HG03378 (cell line): ENCODE results near the gene GPR65.

ENCODE experiments used
- ATAC-seq: cut with Tn5 transposase; IDR thresholded peaks from one replicate; pipeline ENCODE4 v1.9.1; 2021; ENCODE audit warnings: mild to moderate bottlenecking, moderate library complexity; ENCODE audit not compliant: unreplicated experiment

Gene GPR65, protein sequence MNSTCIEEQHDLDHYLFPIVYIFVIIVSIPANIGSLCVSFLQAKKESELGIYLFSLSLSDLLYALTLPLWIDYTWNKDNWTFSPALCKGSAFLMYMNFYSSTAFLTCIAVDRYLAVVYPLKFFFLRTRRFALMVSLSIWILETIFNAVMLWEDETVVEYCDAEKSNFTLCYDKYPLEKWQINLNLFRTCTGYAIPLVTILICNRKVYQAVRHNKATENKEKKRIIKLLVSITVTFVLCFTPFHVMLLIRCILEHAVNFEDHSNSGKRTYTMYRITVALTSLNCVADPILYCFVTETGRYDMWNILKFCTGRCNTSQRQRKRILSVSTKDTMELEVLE

DNA sequence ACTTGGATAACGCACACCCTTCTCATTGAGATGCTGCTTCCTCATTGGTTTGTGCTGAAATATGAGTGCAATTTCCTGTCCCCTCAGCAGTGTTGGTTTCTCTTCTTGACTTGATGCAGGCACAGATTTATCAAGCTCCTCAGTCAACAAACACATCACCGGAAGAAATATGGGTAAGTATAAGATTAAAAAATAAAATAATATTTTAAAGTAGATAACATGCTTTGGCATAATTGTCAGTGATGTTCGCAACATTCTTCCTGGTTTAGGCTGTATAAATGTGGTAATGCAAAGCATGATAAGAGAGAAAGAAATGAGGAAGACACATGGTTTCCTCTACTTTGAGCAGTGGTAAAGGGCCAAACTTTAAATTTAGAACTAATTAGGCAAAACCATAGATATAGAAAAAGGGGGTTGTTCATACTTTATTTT, at the start of gene GPR65:
Gene GPR65 (plus strand): TSS at position 86 of the 432 bp plus-strand sequence. CDS start 5,713 bp downstream, outside the sequence.
- peak; percentile 69 for ATAC-seq

DNA sequence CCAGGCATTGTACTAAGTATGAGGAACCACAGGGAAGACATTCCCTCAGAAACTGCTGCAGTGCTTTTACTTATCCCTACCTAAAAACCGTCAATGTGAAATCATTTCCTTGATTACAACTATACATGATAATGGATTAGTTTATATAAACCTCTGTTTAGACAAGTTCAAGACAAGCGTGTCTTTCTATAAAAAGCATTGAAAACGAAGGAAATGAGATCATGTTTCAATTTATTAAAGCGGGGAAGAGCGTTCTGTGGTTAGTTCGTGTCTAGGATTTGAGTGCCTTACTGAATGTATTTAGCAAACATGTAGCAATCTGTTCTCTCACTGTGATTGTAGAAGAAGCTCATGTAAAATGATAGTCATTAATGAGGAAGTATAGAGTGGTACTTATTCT, 49.4 kb upstream of the GPR65 start:
- ATAC-seq = no peak

DNA sequence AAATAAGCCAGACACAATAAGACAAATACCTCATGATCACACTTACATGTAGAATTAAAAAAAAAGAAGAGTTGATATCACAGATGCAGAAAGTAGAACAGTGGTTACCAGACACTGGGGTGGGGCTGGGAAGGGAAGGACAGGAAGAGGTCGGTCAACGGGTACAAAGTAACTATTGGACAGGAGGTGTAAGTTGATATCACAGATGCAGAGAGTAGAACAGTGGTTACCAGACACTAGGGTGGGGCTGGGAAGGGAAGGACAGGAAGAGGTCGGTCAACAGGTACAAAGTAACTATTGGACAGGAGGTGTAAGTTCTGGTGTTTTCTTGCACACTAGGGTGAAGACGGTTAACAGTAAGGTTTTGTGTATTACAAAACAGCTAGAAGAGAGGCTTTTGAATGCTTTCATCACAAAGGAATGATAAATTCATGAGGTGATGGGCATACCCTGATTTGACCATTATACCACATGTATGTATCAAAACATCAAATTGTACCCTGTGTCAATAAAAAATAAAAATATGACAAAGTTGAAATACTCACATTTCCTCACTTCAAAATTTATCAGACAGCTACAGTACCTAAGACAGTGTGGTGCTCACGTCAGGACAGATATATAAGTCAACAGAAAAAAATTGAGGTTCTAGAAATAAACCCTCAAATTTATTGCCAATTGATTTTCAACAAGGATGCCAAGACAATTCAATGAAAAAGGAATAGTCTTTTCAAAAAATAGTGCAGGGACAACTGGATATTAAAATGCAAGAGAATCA, 44.7 kb upstream of the GPR65 start:
- ATAC-seq = no peak

DNA sequence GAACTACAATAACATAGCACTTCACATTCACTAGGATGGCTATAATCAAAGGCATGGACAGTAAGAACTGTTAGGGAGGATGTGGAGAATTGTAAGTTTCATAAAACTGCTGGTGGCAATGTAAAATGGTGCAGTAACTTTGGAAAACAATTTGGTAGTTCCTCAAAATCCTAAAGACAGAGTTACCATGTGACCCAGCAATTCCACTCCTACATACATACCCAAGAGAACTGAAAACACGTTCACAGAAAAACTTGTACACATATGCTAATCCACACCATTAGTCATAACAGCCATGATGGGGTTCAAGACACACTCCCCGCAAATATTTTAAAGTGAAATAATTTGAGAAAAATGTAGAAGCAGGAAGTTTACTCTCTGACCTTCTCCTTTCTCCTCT, 43.7 kb upstream of the GPR65 start:
- no peak for ATAC-seq

DNA sequence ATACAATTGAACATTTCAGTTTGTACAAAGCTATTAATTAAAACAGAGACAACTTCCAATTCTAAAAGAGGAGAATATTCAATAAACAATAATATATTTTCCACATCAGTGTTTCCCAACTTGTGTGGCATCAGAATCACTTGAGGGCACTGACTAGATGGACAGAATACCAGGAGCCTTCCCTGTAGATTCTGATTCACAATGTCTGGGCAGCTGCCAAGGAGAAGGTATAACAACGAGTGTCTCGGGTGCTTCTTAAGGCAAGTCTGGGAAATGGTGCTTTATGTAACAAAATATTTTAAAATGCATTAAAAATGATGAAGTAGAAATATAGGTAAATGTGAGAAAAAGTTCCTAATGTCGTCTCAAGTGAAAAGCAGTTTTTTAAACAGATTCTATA, 38.1 kb upstream of the GPR65 start:
- no peak for ATAC-seq

DNA sequence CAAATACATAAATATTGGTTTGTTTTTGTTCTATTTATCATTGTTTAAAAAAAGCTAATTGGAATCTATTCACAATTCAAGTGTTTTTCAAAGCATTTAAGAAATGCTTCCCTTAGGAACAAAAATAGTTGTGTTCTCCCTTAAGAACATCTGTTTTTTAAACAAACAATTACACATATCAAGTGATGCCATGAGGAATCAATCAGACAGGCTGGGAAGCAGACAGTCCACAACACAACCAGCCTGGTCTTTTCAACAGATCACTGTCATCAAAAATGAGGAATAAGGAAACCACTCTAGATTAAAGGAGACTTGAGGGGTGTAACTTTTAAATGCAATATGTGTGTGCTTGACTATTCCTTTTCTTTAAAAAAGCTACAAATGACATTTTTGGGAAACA, 37.4 kb upstream of the GPR65 start:
- no peak for ATAC-seq

DNA sequence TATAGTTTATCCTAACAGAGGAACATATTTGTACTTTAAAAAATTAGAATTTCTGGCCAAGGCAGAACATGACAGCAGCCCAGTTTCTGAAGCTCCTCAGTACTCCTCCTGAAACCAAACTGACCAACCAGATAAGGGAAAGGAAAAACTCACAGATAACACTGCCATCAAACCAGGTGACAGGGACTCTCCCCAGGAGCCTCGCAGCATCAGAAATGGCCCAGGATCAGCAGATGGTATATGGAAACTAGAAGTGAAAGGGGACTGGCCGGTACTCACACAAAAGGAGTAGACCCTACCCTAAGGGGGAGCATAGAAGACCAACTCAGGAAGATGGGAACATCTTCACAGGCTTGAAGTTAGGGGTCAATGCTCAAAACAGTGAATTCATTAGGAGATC, 33.9 kb upstream of the GPR65 start:
- ATAC-seq = peak; percentile 89

DNA sequence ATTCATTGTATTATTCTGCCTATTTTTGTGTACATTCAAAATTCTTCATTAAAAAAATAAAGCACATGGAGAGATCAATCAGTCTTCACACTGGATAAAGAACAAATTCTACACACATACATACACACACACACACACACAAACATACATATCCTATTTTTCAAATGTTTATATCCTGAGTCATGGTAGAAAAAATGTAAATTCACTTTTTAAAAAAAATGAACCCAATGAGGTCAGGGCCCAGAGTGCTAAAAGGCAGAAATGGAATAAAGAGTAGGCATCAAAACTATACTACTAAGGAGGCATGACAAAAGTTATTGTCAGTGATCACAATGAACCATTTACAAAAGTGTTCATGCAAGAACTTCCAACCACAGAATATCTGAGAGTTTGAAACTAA, 29.3 kb upstream of the GPR65 start:
- ATAC-seq = no peak

DNA sequence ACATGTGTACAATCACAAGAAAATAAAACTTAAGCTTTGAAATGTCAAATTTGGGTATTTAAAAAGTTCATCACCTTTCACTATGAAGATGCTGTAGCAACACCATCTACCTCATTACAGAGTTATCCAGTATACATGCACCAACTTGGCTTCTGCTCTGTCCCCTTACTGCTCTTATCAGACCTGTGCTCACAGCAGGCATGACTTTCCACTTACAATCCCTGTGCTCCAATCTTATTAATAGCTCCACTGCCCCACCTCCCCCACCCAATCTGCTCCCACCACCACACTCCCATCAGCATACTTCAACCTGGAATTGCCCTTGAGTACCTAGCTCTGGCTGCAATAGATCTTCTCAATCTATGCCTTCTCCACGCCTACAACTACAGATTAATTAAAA, 25.2 kb upstream of the GPR65 start:
- ATAC-seq = no peak

DNA sequence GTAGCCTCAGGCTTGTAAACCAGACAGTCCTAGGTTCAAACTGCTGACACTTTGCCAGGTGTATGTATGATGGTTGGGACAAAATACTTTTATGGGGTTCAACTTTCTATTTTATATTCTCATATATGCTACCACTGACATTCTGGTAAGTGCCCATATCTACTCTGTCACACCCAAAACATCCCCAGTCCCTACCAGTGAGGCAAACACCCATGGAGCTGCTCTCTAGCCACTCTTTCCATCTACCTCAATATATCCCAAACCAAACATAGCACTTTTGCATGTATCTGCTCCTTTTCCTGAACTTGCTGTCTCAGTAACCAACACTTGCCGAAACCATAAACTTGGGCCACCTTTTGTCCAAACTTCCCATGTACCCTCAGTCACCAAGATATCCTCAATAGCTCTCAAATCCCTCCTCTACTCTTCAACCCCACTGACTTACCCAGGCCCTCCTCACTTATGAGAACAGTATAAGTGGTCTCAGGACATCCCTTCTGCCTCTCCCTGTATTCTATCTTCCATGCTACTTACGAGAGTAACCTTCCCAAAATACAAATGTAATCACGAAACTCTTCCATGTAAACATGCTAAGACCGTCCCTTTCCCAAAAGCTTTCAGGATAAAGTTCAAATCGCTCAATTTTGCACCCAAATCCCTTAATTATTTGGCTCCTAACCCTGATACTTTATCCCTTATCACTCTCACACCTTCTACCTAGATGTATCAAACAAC, 15.5 kb upstream of the GPR65 start:
- no peak for ATAC-seq

DNA sequence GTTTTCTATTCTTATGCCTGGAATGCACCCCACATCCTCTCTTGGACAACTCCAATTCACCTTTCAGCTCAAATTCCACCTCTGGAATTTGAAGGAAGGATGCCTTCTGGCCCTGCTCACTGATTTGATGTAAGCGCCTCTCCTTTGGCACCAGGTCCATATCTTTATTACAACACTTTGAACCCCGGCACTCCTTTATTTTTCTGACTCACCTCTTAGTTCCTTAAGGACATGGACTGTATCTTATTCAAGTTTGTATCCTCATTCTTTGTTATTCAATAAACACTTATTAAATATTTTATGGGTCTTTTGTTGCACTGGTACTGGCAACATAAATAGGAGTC, 15.0 kb upstream of the GPR65 start:
- no peak for ATAC-seq

DNA sequence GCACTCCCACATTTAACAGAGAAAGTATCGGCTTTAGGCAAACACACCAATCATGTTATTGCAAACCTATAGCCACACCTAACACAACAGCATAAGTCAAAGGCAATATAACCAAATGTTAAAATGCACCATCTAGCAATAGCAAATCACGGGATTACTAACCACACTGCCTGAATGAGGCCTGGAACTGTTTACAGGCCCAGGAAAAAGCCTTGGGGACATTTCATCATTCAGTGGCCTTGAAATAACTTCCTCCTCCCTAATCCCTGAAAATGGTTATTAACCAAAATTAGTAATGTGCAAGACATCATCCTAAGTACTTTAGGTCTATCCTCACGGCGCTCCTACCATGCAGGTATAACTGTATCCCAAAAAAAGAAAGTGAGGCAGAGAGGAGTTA, 14.3 kb upstream of the GPR65 start:
- ATAC-seq = no peak

DNA sequence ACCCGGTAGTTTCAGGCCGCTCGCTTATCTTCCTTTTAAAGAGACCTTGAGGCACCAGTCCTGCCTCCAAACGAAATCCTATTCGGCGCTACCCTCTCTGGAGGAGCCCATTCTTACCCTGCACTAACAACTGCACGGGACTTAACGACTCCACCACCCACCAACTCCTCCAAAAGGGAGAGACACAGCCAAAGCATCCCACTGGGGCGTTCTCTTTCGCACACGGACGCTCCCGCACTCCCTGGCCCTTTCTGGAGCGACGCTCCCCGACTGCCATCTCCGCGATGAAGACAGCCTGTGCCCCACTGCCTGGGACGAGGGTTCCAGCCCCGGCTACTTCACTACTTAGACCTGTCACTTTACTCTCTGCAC, 12.6 kb upstream of the GPR65 start:
- no peak for ATAC-seq

DNA sequence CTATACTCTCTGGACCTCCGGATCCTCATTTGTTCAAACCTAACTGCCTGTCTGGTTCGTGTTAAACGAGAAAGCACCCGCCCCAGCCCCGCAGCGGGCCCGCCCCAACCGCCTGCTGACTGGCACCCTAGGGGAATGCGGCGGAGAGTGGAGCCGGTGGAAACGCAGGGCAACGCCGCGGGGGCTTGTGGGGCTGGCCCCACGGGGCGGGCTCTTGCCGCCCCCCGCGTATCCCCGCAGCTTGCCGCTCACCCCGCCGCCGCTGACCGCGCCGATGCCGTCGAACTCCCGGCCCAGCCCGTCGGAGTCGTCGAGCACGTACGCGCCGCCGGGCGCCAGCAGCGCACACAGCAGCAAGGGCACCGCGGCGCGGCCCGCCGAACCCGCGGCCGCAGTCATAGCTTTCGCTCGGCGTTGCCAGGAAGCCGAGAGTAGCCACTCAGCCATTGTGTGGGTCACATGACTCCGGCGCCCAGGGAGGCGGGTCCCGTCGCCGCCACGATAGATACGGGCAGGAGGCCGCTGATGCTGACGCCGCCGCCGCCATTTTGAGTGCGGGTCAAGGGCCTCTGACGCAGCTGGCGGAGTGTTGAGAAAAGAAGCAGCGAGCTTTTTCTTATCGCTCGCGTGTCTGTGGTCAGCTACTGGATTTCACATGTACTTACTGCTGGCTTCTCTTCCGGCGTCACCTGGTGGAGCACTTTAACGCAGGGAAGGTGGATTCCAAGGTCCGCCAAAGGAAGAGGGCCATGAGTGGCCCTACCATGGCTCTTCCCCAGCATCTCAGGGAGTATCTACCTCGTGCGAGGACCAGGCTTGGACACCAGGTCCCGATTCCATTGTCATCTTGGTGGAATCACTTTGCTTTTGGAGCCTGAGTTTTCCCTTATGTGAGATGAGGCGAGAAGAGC, 12.0 kb upstream of the GPR65 start, which contains the start of gene GALC:
Gene GALC (minus strand): TSS at position 465 of the 911 bp plus-strand sequence. CDS start 18 bp downstream, at position 447.
- ATAC-seq = peak; percentile 83

DNA sequence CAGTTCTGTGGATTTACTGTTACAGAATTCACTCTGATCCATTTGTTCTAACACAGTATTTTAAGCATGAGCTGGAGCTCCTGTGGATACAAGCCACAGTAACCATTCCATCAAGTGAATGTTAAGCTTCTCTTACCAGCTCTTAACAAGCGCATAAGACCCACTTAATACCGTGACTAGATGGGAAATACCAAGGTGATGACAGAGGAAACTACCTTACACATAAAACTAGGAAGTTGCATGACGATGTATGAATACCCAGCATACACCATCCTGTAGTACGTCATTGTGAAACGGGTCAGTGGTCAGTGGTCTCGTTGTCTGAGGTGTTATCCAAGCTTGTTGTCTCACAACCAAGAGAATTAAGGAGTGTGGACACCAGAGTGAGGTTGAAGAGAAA, 10.0 kb upstream of the GPR65 start:
- ATAC-seq = peak; percentile 61

DNA sequence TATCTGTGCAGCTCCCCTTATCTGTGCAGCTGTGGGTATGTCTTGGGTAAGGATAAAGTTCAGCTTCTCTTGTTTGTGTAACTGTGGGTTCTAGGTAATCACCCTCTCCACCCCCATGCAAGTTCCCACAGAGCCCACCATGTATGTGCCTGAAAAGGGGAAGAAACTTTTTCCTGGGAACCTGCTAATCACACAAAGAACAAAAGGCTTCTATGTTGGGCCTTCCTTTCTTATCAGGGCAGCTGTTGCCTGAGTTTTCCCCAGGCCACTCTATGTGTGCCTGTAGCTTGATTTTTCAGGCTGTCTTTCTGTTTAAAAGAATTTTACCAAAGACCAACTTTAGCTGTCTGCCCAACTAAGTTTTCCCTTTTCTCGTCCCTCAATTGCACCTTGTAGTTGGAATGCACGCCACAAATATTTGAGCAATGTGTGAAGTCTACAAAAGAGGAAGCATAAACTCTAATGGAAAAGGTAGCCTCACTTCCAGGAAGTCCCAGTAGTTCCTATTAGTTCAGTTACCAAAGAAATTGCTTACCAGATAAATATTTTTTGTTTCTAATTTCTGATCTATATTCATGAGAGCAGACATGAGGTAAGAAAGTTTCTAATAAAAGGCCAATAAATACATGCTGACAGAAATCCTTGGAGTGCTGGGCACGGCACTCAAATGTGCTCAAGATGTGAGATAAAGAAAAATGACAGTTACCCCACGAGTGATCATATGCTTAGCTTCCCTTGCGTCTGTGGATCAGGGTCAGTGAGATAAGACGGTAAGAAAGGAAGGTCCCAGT, 9.2 kb upstream of the GPR65 start:
- no peak for ATAC-seq

DNA sequence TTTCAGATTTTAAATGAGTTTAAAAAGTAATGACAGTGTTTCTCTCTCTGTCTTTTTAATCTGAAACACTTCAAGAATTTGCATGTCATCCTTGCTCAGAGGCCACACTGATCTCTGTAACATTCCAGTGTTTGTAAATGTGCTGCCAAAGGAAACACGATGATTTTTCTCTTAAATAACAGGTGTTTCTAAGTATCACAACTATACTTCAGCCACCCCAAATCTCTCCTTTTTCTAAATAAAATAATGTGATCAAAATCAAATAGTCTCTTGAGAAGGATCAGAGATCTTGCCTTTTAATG, 8.7 kb upstream of the GPR65 start:
- ATAC-seq = no peak

DNA sequence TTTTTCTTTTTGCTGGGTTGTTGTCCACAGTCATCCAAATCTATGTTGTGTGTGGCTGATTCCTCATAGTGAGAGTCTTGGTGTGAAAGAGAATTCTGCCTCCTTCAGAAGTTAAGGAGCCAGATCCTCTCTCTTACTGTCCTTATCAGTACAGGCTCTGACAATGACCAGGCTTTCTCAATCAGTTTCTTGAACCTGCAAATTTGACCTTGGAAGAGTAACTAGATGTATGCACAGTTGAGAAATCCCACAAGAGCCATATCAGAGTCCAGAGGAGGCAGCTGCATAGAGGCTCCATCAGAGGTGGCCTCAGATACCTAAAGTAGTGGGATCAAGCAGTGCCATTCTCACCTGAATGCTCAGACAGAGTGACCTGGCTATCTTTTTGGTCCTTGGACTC, 6.5 kb upstream of the GPR65 start:
- no peak for ATAC-seq

DNA sequence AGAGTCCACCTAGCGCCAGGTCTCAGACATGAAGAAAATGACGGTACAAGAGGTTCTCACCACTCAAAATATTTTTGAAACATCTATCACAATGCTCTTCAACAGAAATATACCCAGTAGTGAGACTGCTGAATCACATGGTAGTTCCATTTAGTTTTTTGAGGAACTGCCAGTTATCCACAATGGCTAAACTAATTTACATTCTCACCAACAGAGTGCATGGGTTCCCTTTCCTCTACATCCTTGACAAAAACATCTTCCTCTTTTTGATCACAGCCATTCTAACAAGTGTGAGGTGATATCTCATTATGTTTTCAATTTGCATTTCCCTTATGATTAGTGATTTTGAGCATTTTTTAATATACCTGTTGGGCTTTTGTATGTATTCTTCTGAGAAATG, 5.7 kb upstream of the GPR65 start:
- ATAC-seq = no peak

DNA sequence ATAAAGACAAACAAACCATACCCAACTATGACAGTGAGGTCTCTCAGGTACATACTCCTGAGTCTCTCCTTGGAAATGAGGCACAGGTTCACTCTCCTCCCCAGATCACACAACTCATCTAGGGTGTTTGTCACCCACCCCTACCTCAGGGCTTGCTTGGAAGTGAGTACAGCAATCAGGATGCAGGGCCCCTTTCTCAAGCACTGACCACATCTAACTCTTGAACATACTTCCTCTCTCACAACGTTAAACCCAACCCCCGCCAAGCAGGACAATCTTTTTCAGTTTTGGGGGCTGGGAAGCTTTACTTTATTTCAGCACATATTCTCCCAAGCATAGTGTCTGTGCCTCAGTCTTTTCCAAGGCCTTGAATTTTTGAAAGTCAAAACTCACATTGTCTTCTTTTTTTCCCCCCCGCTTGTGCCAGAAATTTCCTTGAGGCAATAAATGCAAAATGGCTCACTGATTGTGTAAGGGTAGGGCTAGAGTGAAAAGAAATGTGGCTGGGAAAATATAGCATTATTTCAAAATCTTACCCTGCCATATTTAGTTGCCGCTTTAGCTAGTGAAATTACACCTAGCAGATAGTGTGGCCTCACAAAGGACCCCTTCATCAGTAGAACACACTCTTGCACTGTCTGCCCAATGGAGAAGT, 2.4 kb upstream of the GPR65 start:
- ATAC-seq = no peak
